ENCODE results near the gene TSPO. TPM values are rescaled to one million over a fixed set of nuclear protein-coding genes. Genes with fewer than 3 reads are reported as not detected.

The TSPO gene
- total RNA-seq, 1 donor from 2014 or later: 199 TPM

DNA sequence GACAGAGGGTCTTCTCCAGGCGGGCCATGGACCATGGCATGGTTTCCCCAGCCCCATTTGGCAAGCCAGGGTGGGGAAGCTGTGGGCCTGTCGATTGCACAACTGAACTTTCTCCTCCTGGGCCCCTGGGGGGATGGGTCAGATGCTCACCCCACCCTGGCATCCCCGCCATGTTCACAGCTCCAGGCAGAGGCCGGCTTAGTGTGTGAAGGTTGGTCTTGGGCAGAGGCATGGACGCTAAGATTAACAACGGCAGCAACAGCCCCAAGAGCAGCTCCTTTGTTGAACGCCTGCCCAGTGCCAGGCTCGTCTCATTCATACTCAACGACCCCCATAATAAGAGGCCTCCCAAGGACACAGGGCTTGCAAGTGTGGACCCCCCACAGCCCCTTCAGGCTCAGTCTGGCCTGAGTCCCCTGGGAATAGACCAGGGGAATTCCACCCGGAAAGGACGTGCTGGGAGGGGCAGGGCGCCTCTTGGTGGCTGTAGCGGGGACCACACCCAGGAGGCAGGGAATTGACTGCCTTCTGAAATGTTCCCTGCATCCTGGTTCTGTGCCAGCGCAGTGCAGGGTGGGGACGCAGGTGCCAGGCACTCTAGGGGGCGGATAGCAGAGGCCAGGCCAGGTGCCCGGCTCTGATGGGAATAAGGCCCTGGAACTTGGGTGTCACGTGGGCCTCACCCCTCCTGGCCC lies 8.3 kb downstream of the TSPO start:
- no peak for DNase-seq (ENCODE audit: low read depth)

DNA sequence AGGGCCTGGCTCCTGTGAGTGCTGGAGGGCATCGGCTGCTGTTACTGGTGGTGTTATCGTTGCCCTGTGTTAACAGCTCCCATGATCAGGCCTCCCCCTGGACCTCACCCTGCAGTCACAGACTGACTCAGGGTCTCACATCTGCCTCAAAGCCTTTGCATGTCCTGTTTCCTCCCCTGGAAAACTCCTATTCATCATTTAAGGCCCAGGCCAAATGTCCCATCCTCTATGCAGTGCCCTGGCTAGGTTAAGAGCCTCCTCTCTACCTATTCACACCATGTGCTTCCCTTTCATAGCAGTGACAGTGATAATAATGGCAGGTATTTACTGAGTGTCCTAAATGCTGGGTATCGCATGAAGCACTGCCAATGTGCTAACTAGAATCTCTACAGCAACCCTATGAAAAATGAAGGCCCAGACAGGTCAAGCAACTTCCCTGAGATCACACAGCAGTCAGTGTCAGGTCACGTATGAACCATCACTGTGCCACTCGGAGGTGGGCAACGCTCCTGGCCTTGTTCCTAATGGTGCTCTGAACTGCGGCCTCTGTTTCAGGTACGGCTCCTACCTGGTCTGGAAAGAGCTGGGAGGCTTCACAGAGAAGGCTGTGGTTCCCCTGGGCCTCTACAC lies 9.3 kb downstream of the TSPO start:
- no peak for DNase-seq (ENCODE audit: low read depth)

DNA sequence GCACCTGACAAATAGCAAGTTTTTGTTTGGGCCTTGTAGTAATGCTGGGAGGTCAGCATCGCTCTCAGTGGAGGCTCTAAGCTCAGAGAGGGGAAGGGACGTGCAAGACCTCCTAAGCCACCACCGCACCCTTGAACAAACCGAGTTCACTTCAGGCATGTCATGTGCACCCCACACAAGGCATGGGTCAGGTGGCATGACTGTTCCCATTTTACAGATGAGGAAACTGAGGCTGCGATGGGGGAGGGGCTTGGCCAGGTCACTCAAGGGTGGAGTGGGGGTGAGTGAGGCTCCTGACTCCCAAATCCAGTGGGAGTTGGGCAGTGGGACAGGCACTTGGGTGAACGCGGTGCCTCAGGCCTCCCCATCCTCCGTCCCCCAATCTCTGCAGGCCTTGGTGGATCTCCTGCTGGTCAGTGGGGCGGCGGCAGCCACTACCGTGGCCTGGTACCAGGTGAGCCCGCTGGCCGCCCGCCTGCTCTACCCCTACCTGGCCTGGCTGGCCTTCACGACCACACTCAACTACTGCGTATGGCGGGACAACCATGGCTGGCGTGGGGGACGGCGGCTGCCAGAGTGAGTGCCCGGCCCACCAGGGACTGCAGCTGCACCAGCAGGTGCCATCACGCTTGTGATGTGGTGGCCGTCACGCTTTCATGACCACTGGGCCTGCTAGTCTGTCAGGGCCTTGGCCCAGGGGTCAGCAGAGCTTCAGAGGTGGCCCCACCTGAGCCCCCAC lies 11.2 kb downstream of the TSPO start:
- DNase-seq (ENCODE audit: low read depth): no peak

DNA sequence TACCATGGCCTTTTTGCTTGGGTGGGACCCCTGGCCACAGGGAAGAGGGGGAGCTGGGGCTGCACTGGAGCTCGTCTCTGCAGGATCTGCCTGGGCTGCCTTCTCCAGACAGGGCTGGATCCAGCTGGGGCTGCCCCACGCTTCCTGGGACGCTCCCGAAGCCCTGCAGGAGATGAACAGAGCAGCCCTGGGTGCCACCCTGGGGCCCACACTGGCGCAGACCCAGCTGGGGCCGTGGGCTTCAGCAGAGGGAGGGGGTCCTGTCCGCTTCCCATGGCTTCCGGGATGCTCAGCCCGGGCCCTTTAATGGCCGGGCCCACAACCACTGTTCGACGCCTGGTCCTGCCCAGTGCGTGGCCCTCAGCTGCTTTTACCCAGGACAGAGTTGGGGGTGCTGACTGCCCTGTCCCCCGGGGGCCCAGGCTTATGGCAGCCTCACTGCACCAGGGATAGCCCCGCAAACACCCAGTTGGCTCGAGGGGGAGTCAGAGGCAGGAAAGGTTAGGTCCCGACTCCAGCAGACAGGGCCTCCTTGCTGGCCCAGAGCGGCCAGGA lies 12.0 kb downstream of the TSPO start:
- no peak for DNase-seq (ENCODE audit: low read depth)

DNA sequence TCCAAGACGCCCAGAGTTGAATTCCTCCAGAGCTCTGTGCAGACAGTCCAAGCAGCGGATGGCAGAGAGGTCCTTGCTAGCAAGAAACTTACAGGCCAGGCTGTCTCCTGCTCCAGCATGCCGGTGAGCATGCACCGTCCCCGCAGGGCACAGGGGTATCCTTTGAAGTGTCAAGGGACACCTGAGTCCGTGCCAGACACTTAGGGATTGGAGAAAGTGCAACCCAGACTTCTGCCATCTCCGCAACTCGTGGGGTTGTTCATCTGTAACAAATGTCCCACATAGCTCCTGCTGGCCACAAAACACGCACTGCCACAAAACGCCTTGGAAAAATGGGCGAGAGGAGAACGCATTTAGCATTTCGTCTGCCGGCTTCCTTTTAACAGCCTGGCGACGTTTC lies 13.3 kb downstream of the TSPO start:
- DNase-seq (ENCODE audit: low read depth): no peak

DNA sequence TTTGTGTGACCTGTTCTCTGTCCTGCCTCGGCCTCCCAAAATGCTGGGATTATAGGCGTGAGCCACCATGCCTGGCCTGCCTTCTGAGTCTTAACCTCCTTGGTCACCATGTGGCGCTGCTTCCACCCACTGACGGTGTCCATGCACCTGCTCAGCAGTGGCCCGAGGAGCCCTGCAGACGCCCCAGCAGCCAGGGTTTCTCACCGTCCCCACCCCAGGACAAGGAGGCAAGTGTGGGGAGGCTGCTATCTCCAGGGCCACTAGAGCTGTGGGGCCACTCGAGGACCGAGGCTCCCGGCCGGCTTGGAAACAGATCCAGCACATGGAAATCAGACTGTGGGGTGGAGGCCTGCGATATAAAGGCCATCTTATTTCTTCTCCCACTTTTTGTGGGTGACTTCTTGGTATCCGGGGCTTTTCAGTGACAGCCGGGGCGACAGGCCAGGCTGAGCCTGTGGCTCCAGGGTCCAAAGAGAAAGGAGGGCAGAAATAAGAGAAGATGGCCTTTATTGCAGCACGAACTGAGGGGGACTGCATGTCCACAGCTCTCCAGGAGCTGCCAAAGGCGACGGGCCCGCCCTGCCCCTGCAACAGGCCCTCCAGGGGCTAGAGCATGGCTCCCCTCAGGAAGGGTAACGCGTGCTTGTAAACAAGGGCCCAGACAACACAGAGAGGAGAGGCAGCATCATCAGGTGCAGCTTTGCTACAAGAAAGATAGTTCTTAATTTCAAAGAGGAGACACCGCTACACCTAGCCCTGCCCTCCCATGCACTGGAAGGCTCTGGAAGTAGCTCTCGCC lies 15.0 kb downstream of the TSPO start:
- DNase-seq (ENCODE audit: low read depth): no peak

DNA sequence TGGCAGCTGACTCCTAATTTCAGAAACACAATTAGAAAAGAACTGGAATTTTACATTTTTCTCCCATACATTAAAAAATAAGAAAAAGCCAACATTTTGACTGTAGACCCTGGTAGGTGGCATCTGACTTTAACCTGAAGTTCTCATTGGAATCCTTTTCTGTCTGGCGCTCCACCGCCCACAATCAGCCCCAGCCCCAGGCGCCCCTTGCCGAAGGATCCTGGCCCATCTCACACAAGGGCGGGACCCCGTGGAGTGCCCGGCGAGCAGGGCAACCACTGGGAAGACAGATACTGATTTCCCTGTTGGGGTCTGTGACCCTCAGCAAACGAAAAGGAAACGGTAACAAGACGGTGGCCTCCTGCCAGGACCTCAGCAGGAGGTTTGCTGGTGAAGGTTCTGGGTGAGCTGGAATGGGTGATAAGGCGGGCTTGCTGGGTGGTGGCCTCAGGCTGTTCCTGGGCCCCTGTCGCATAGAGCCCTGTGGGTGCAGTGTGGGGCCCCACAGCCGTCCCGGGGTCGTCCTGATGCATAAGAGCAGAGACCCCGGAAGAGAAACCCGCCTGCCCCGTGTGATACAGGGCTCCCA lies 15.7 kb downstream of the TSPO start:
- DNase-seq (ENCODE audit: low read depth): no peak

DNA sequence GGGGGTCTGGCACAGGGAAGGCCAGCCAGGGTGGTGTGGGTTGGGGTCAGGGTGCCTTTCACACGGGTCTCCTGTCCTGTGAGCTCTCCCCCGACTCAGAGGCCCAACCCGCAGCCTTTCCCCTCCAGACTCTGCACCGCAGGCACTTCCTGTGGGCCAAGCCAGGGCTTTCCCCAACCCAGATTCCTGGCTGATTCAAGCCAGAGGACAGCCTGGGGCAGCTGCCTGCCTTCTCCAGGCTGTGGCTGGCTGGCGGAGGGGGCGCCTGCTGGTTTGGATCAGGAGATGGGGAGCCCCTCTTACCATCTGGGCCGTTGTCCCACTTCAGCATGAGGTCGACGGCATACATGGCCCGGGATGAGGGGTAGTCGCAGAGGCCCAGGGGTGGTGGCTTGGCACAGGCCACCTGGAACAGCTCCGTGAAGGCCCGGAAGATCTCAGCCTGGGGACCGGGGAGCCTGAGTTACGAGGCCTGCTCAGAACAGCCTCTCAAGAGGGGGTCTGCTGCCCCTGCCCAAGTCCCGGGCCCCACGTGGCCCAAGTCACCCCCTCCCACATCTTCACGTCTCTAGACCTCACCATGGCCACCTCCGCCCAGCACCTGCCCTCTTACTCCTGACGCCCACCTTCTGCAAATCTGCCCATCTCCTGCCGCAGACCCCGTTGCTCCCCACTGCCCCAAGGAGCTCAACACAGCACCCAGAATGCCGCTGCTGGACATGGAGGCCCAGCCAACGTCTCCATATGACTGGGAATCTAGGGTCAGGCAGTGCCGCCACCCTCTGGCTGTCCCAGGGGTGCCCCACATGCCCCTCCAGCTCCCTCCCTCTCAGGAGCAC lies 17.3 kb downstream of the TSPO start:
- no peak for DNase-seq (ENCODE audit: low read depth)

- no peak for DNase-seq (ENCODE audit: low read depth)
These were observed 18.2 kb downstream of the TSPO start for GRCh38 chr22:43169310-43170130.

DNA sequence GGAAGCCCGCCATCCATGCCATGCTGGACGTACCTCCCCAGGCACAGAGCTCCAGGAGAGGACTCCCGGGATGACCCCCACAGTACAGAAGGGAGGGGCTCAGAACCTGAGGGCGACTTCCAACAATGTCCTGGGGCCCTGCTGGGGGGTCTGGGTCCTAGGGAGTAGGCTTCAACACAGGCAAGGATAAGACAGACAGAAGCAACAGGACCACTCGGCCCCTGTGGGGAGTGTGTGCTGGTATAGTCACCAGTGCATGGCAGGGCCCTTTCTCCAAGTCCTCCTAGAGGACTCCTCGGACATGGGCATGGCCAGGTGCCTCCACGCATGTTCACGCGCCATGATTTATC lies 18.7 kb downstream of the TSPO start:
- DNase-seq (ENCODE audit: low read depth): no peak

GRCh38 chr22:43171019-43171491 lies 19.7 kb downstream of the TSPO start:
- DNase-seq (ENCODE audit: low read depth): no peak

- DNase-seq (ENCODE audit: low read depth): no peak
These were observed 20.2 kb downstream of the TSPO start for GRCh38 chr22:43171607-43172006.

GRCh38 chr22:43172191-43172590 lies 20.8 kb downstream of the TSPO start:
- no peak for DNase-seq (ENCODE audit: low read depth)

GRCh38 chr22:43173566-43173965 lies 22.2 kb downstream of the TSPO start:
- no peak for DNase-seq (ENCODE audit: low read depth)

DNA sequence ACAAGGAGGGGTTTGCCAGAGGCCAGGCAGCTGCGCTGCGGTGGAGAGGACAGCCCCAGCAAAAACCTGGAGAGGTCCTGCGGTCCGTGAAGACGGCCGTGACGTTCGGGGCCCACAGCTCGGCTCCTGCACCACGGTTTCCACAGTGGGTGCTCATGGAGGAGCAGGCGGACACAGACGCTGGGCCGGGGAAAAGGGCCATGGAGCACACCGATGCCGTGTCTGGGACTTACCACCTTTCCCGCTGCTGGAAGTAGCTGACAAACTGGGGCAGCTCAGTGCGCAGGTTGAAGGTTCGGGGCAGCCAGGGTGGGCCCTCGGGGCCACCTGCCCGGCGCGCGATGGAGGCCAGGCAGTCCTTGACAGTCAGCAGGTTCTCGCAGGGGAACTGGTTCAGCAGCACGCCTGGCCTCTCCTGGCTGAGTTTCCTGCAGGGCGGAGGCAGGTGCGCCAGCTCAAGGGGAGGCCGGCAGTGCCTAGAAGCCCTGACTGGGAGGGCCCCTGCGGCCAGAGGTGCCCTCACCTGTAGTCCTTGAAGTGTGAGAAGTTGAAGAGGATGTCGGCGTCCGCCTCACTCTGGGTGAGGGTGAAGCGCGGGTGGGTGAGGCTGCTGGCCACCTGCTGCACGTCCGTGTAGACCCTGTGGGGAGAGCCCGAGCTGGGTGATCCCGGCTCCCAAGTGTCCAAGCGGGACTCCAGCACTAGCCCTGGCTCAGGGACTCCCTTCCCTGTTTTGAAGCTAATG lies 22.8 kb downstream of the TSPO start:
- DNase-seq (ENCODE audit: low read depth): no peak

GRCh38 chr22:43174941-43175531 lies 23.7 kb downstream of the TSPO start:
- no peak for DNase-seq (ENCODE audit: low read depth)

- DNase-seq (ENCODE audit: low read depth): no peak
These were observed 24.7 kb downstream of the TSPO start for GRCh38 chr22:43176090-43176489.

DNA sequence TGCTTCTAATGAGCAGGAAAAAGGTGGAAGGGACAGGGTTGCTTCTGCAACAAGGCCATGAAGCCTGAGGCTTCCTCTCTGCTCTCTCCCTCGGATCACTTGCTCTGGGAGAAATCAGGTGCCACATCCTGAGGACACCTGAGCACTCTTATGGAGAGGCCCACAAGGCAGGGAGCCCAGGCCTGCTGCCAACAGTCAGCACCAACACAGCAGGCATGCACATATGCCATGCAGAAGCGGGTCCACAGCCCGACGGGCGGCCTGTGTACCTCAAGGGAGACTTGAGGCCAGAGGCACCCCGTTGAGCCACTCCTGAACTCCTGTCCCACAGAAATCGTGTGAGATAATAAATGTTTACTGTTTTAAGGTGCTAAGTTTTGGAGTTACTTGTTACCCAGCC lies 26.1 kb downstream of the TSPO start:
- DNase-seq (ENCODE audit: low read depth): no peak
